ENCODE data around the gene EEF1AKMT3.
A peak's percentile ranks its signal among the peaks of the same experiment; 100 is the strongest.

EEF1AKMT3 gene

GRCh38 chr12:57755454-57756372 lies 16.7 kb upstream of the EEF1AKMT3 start:
- peak overlapping the region; percentile 46 for H3K4me3 ChIP-seq (ENCODE audit: low read depth, low read length)
- in situ Hi-C loops (cut with HindIII; ENCODE audit: low sequenced_read_pairs), result no loop called here
- no peak for DNase-seq (ENCODE audit: low read depth, low spot score)
- TF ChIP-seq CTCF (IDR thresholded peaks at IDR 0.05; ENCODE audit: low read depth, low read length), result no peak

- TF ChIP-seq CTCF (IDR thresholded peaks at IDR 0.05; ENCODE audit: low read depth, low read length), result peak; percentile 76
- no peak for DNase-seq (ENCODE audit: low read depth, low spot score)
- no peak overlapping the region for H3K4me3 ChIP-seq (ENCODE audit: low read depth, low read length)
- in situ Hi-C loops (cut with HindIII; ENCODE audit: low sequenced_read_pairs), result no loop called here
These were observed 15.7 kb upstream of the EEF1AKMT3 start for GRCh38 chr12:57756406-57757341.

- DNase-seq (ENCODE audit: low read depth, low spot score), result no peak
- H3K4me3 ChIP-seq (ENCODE audit: low read depth, low read length), result no peak overlapping the region
- in situ Hi-C loops (cut with HindIII; ENCODE audit: low sequenced_read_pairs), result no loop called here
- no peak for TF ChIP-seq CTCF (IDR thresholded peaks at IDR 0.05; ENCODE audit: low read depth, low read length)
These were observed 14.6 kb upstream of the EEF1AKMT3 start for GRCh38 chr12:57757771-57758170.

GRCh38 chr12:57758552-57759359 lies 13.7 kb upstream of the EEF1AKMT3 start:
- no peak overlapping the region for H3K4me3 ChIP-seq (ENCODE audit: low read depth, low read length)
- no peak for TF ChIP-seq CTCF (IDR thresholded peaks at IDR 0.05; ENCODE audit: low read depth, low read length)
- no peak for DNase-seq (ENCODE audit: low read depth, low spot score)
- in situ Hi-C loops (cut with HindIII; ENCODE audit: low sequenced_read_pairs), result no loop called here

GRCh38 chr12:57759360-57759980 lies 12.9 kb upstream of the EEF1AKMT3 start:
- no peak overlapping the region for H3K4me3 ChIP-seq (ENCODE audit: low read depth, low read length)
- no peak for DNase-seq (ENCODE audit: low read depth, low spot score)
- in situ Hi-C loops (cut with HindIII; ENCODE audit: low sequenced_read_pairs), result no loop called here
- TF ChIP-seq CTCF (IDR thresholded peaks at IDR 0.05; ENCODE audit: low read depth, low read length), result peak; percentile 46

Data from astrocyte of the spinal cord (primary cell).